GM12873 (cell line): ENCODE results near the gene VAMP5.

ENCODE experiments used
- CTCF ChIP-seq: IDR thresholded peaks from 2 replicates; pipeline ENCODE4 v1.5.1; 2012; ENCODE audit warnings: low read depth, mild to moderate bottlenecking, moderate library complexity, low read length, control low read depth; ENCODE audit not compliant: insufficient read depth; ENCODE audit errors: missing control alignments

The VAMP5 gene

GRCh38 chr2:85584354-85584856 lies at the start of gene VAMP5:
TSS of gene VAMP5 (plus strand) at chr2:85584431. CDS start at chr2:85584491, 60 bp downstream.
- TF ChIP-seq CTCF, result no peak

GRCh38 chr2:85534881-85535280 lies 49.4 kb upstream of the VAMP5 start:
- TF ChIP-seq CTCF, result no peak

- TF ChIP-seq CTCF, result no peak
Observed at GRCh38 chr2:85536479-85536878, 47.8 kb upstream of the VAMP5 start.

GRCh38 chr2:85537600-85538506 lies 46.4 kb upstream of the VAMP5 start:
- TF ChIP-seq CTCF, result no peak

- peak; percentile 75 for TF ChIP-seq CTCF
Observed at GRCh38 chr2:85538507-85539360, 45.5 kb upstream of the VAMP5 start, which contains the start of gene MAT2A. TSS of gene MAT2A (plus strand) at chr2:85539168. CDS start at chr2:85539288, 120 bp downstream.

- TF ChIP-seq CTCF, result no peak
Observed at GRCh38 chr2:85539361-85540132, 44.7 kb upstream of the VAMP5 start.
